ENCODE results near the gene NEURL1. TPM values are rescaled to one million over a fixed set of nuclear protein-coding genes. Genes with fewer than 3 reads are reported as not detected.

The NEURL1 gene
- total RNA-seq, 1 donor from 2014 or later, result 0.64 TPM

DNA sequence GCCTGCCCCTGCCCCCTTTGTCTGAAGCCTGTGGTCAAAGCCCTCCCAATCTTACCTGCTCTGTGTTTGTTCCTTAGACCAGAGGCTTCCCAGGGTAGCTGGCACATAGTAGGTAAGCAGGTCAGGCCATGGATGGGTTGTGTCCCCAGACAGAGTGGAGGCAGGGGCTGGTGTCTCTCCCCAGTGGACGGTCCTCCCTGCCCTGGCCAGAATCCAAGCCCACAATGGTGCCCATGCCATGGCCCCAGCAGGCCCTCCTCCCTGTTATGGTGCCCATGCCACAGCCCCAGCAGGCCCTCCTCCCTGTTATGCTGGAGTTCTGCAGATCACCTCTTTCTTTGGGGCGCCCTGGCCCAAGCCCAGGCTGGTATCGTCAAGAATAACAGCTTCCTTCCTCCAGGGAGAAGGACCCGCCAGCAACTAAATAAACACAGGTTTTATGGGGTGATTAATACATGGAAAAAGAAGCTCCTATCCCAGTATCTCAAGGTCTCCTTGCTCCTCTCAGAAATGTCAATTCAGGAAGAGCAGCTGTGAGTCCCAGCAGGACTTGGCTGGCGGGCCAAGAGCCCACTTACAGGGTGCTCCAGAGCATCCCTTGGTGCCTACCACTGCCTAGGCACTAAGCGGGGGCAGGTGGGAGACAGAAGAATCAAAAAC is 82.0 kb downstream of the NEURL1 start:
- Histone ChIP-seq H3K36me3 (no peaks in the 10 kb centered on the region), H3K9me3 (no peaks in the 10 kb centered on the region), H3K4me3 (no peak overlapping the region), H3K27ac (no peak overlapping the region), H3K4me1 (no peaks in the 10 kb centered on the region), H3K27me3 (no peaks in the 10 kb centered on the region)
- intact Hi-C loops (cut with DNase I), result no loop called here
- TF ChIP-seq, protein P1, sequence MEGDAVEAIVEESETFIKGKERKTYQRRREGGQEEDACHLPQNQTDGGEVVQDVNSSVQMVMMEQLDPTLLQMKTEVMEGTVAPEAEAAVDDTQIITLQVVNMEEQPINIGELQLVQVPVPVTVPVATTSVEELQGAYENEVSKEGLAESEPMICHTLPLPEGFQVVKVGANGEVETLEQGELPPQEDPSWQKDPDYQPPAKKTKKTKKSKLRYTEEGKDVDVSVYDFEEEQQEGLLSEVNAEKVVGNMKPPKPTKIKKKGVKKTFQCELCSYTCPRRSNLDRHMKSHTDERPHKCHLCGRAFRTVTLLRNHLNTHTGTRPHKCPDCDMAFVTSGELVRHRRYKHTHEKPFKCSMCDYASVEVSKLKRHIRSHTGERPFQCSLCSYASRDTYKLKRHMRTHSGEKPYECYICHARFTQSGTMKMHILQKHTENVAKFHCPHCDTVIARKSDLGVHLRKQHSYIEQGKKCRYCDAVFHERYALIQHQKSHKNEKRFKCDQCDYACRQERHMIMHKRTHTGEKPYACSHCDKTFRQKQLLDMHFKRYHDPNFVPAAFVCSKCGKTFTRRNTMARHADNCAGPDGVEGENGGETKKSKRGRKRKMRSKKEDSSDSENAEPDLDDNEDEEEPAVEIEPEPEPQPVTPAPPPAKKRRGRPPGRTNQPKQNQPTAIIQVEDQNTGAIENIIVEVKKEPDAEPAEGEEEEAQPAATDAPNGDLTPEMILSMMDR (IDR thresholded peaks at IDR 0.05), result no peak
- DNase-seq, result no peak
- no peak for ATAC-seq

DNA sequence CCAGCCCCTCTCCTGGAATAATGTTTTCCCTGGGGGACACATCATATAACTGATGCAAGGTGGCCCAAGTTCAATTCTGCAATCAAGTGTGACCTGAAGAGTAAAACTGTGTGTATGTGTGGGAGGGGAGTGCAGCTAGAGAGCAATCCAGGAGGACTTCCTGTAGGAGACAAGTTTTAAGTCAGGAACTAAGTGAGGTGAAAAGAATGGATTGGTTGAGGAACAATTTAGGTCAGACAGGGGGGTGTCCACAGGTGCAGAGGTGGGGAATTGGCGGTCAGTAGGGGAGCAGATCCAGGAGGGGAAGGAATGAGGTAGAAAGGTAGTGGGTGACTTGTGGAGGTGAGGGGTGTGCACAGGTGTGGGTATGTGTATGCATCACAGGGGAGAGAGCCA is 82.6 kb downstream of the NEURL1 start:
- H3K27ac ChIP-seq, result no peak overlapping the region
- H3K4me3 ChIP-seq, result no peak overlapping the region
- H3K9me3 ChIP-seq, result no peaks in the 10 kb centered on the region
- no peaks in the 10 kb centered on the region for H3K4me1 ChIP-seq
- H3K36me3 ChIP-seq, result no peaks in the 10 kb centered on the region
- DNase-seq (no peak), ATAC-seq (no peak)
- intact Hi-C loops (cut with DNase I), result no loop called here
- TF ChIP-seq, protein P1 (IDR thresholded peaks at IDR 0.05), result no peak
- H3K27me3 ChIP-seq, result no peaks in the 10 kb centered on the region

DNA sequence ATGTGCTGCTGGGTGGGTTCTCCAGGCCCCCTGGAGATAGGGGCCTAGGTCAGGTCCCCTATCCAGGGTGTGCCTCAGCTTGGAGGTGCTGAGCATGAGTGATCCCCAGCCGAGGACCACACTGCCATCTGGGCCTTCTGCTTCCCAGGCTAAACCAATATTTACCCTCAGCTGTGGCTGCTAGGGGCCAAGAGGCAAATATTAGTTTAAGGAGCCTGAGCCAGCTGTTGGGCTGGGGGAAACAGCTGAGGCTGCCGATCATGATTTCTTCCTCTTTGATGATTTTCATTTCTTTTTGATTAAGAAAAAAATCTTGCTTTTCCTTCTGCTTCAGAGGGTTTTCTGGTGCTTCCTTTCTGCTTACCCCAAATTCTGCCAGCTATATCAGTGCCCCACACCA is 83.4 kb downstream of the NEURL1 start:
- TF ChIP-seq, protein P1 (IDR thresholded peaks at IDR 0.05), result no peak
- intact Hi-C loops (cut with DNase I), result no loop called here
- H3K36me3 ChIP-seq, result no peaks in the 10 kb centered on the region
- H3K27me3 ChIP-seq, result no peaks in the 10 kb centered on the region
- no peak for ATAC-seq
- H3K9me3 ChIP-seq, result no peaks in the 10 kb centered on the region
- H3K27ac ChIP-seq, result no peak overlapping the region
- H3K4me1 ChIP-seq, result no peaks in the 10 kb centered on the region
- no peak for DNase-seq
- no peak overlapping the region for H3K4me3 ChIP-seq

DNA sequence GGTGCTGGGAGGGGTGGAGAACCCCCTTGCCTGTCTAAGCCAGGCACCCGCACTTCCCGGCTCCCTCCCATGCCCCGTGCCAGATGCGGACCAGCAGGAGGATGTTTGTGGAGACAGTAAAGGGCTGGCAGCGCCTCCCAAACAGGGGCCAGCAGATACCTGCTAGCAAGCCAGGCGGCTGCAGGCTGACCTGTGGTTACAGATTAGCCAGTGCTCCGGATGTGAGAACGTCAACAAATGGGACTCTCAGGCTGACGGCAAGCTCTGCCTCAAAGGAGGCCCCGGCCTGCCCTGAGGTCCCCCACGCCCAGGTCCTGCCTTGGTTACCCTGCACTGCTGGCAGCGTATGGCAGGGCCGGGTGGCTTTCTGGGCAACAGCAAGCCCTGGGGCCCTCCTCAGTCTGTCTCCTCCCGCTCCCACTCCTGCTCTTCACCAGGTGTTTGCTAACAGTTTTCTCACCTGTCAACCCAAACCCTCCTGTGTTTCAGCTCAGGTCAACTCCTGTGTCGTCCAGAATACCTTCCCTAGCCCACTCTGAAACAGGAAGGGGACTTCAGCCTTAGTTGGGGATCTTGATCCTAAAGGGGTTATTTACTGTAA is 85.4 kb downstream of the NEURL1 start:
- DNase-seq, result no peak
- Histone ChIP-seq H3K9me3 (no peaks in the 10 kb centered on the region), H3K36me3 (no peaks in the 10 kb centered on the region), H3K27ac (no peak overlapping the region), H3K27me3 (peaks cover 4% of the 10 kb centered on the region), H3K4me3 (no peak overlapping the region), H3K4me1 (no peaks in the 10 kb centered on the region)
- intact Hi-C loops (cut with DNase I), result no loop called here
- TF ChIP-seq, protein P1 (IDR thresholded peaks at IDR 0.05), result no peak
- ATAC-seq, result no peak

DNA sequence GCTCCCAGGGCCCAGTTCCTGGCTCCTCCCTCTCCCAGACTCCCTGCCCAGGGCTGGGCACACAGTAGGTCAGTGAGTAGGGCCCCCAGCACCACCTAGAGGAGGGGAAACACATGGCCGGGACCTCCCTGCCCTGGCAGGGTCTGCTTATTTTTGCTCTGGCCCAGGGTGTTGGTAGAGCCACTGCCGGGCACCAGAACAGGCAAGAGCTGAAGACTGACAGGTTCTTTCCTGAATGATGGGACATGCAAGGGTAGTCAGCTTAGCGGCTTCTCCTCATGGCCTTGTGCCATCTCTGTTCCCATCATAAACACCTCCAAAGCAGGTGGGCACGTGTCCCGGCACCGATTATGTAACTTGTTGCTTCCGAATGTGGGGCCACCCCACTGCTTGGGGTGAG is 86.5 kb downstream of the NEURL1 start:
- intact Hi-C loops (cut with DNase I), result no loop called here
- ATAC-seq (no peak), DNase-seq (no peak)
- TF ChIP-seq, protein P1 (IDR thresholded peaks at IDR 0.05), result no peak
- no peaks in the 10 kb centered on the region for H3K36me3 ChIP-seq
- peaks cover 4% of the 10 kb centered on the region for H3K27me3 ChIP-seq
- no peaks in the 10 kb centered on the region for H3K4me1 ChIP-seq
- H3K9me3 ChIP-seq, result no peaks in the 10 kb centered on the region
- H3K4me3 ChIP-seq, result no peak overlapping the region
- no peak overlapping the region for H3K27ac ChIP-seq

Data from upper lobe of right lung (tissue), 1 donor.